Measurements from ENCODE around the gene CHST2. TPM values are rescaled to one million over a fixed set of nuclear protein-coding genes. Genes with fewer than 3 reads are reported as not detected.

CHST2 gene
- total RNA-seq, 4 donors from 2014 or later = 1.6 to 9.8 (median 5.1) TPM

DNA sequence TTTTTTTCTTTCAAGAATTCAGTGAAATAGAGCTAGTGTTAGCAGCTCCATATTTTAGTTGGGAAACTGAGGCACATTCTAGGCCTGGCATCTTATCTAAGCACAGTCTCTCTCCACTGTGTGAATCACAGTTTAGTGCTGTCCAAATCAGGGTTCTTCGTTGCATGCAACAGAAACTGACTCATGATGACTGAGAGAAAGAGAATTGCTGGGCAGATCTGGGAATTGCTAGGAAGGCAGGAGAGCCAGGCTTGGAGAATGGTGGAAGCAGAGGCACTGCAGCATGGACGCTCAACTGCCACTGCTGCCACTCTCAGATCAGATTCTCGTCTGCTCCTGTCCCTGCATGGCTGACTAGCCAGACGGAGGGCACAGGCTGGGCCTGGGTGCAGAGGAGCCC lies 40.7 kb upstream of the CHST2 start:
- Histone ChIP-seq H3K4me3 (no peak overlapping the region), H3K27me3 (peaks cover 2% of the 10 kb centered on the region), H3K4me1 (no peaks in the 10 kb centered on the region), H3K36me3 (no peaks in the 10 kb centered on the region), H3K27ac (no peak overlapping the region), H3K9me3 (no peaks in the 10 kb centered on the region)
- no peak for TF ChIP-seq POLR2A (IDR thresholded peaks at IDR 0.05)
- TF ChIP-seq POLR2AphosphoS5 (IDR thresholded peaks at IDR 0.05) = no peak
- WGBS, 2 donors (ENCODE audit: low coverage in 1 of 2) = 71% methylated on average over 3 of the region's 4 CpGs; no CpG with 5 or more reads in 1 of the 2 donors
- no peak for ATAC-seq

DNA sequence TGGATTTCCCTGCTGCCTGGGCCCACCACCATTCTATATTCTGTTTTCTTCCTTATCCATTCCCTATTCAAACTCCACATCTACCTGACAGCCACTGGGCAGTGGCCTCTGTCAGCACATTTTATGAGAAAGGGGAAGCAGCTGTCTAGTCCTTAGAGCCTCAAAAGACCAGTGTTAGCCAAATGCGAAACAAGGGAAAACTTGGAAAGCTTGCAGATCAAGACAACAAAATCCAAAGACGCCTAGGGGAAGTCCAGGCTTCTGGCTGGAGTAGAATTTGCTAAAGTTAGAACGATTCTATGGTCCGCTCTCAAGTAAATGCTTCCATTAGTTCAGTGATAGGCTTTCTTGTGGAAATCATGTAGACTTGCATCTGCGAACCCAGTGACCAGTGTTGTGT lies 39.4 kb upstream of the CHST2 start:
- no peak overlapping the region for H3K4me3 ChIP-seq

DNA sequence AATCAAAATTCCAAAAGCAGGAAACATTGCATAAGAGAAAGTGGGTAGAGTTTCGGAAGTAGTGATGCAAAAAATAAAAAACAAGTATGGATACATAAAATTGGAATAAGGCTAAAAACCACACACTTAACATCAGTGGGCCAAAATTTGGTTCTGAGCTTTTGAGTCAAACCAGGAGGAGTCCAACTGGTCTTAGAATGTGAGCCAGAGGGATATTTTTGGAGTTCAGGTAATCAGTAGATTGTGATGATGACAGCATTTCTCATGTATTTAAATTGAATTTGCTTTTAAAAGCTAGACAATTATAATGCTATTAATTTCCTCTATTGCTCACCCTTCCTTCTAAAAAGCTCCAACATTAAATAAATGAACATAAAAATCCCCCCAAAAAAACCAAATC lies 38.2 kb upstream of the CHST2 start:
- ATAC-seq = no peak
- Histone ChIP-seq H3K9me3 (no peaks in the 10 kb centered on the region), H3K36me3 (no peaks in the 10 kb centered on the region), H3K4me3 (no peak overlapping the region), H3K4me1 (no peaks in the 10 kb centered on the region), H3K27me3 (peaks cover 5% of the 10 kb centered on the region), H3K27ac (no peak overlapping the region)
- no peak for TF ChIP-seq EP300 (IDR thresholded peaks at IDR 0.05)
- TF ChIP-seq POLR2A (IDR thresholded peaks at IDR 0.05) = no peak
- TF ChIP-seq CTCF (IDR thresholded peaks at IDR 0.05) = no peak
- 88 to 100% methylated on average over 1 of the region's 1 CpG for WGBS, 2 donors (ENCODE audit: low coverage in 1 of 2)

More for the DNA sequence above, 39.4 kb upstream of the CHST2 start:
- no peak for TF ChIP-seq POLR2A (IDR thresholded peaks at IDR 0.05)
- TF ChIP-seq EP300 (IDR thresholded peaks at IDR 0.05) = no peak
- no peak for TF ChIP-seq CTCF (IDR thresholded peaks at IDR 0.05)
- TF ChIP-seq POLR2AphosphoS5 (IDR thresholded peaks at IDR 0.05) = no peak
- Histone ChIP-seq H3K4me1 (no peaks in the 10 kb centered on the region), H3K9me3 (no peaks in the 10 kb centered on the region), H3K27me3 (peaks cover 5% of the 10 kb centered on the region), H3K27ac (no peak overlapping the region), H3K36me3 (no peaks in the 10 kb centered on the region)
- WGBS, 2 donors (ENCODE audit: low coverage in 1 of 2) = 88 to 100% methylated on average over 1 to 5 of the region's 5 CpGs
- ATAC-seq = no peak

GRCh38 chr3:143081844-143082778 lies 37.5 kb upstream of the CHST2 start:
- TF ChIP-seq POLR2AphosphoS5 (IDR thresholded peaks at IDR 0.05) = no peak
- TF ChIP-seq CTCF (IDR thresholded peaks at IDR 0.05) = no peak
- TF ChIP-seq EP300 (IDR thresholded peaks at IDR 0.05) = no peak
- H3K36me3 ChIP-seq = no peaks in the 10 kb centered on the region

GRCh38 chr3:143083781-143084180 lies 35.8 kb upstream of the CHST2 start:
- Histone ChIP-seq H3K36me3 (no peaks in the 10 kb centered on the region), H3K4me1 (no peaks in the 10 kb centered on the region), H3K4me3 (no peak overlapping the region), H3K27me3 (peaks cover 5% of the 10 kb centered on the region), H3K27ac (no peak overlapping the region), H3K9me3 (no peaks in the 10 kb centered on the region)
- no peak for ATAC-seq
- WGBS, 2 donors (ENCODE audit: low coverage in 1 of 2) = no CpG with 5 or more reads among the region's 3 CpGs
- TF ChIP-seq POLR2A (IDR thresholded peaks at IDR 0.05) = no peak
- no peak for TF ChIP-seq EP300 (IDR thresholded peaks at IDR 0.05)
- TF ChIP-seq CTCF (IDR thresholded peaks at IDR 0.05) = no peak
- no peak for TF ChIP-seq POLR2AphosphoS5 (IDR thresholded peaks at IDR 0.05)

More at GRCh38 chr3:143081844-143082778, 37.5 kb upstream of the CHST2 start:
- peaks cover 5% of the 10 kb centered on the region for H3K27me3 ChIP-seq
- ATAC-seq = no peak
- no peak overlapping the region for H3K27ac ChIP-seq
- no peaks in the 10 kb centered on the region for H3K4me1 ChIP-seq
- H3K9me3 ChIP-seq = no peaks in the 10 kb centered on the region
- 76 to 83% methylated on average over 15 to 17 of the region's 19 CpGs for WGBS, 2 donors (ENCODE audit: low coverage in 1 of 2)
- no peak overlapping the region for H3K4me3 ChIP-seq

Measured in gastroesophageal sphincter (tissue), 4 donors.